Mucosa of rectum (tissue), 2 donors: ENCODE data around the gene TMEM270.
"Not testable (repeated sequence)": the region's sequence is repeated elsewhere in the genome, so short reads cannot be mapped to it uniquely, and the experiment has no call there.

Experiments used
- H3K27ac ChIP-seq, 2 donors: one replicate each; pipeline ENCODE4 v1.7.0; 2013; ENCODE audit warnings: inconsistent platforms in 2 of 2, low read depth in 2 of 2, low read length in 2 of 2
- H3K27me3 ChIP-seq, 2 donors: one replicate each; pipeline ENCODE4 v1.7.0; 2013; ENCODE audit warnings: low read length in 2 of 2; ENCODE audit not compliant: control insufficient read depth in 2 of 2, insufficient read depth in 2 of 2
- H3K36me3 ChIP-seq, 2 donors: one replicate each; pipeline ENCODE4 v1.7.0; 2013; ENCODE audit warnings: low read length in 2 of 2; ENCODE audit not compliant: control insufficient read depth in 2 of 2, insufficient read depth in 2 of 2
- H3K4me1 ChIP-seq, 2 donors: one replicate each; pipeline ENCODE4 v1.7.0; 2013; ENCODE audit warnings: low read length in 2 of 2, mild to moderate bottlenecking in 1 of 2; ENCODE audit not compliant: control insufficient read depth in 2 of 2, insufficient read depth in 2 of 2
- H3K4me3 ChIP-seq, 2 donors: one replicate each; pipeline ENCODE4 v1.7.0; 2013; ENCODE audit warnings: low read length in 2 of 2
- H3K9ac ChIP-seq, 2 donors: one replicate each; pipeline ENCODE4 v1.7.0; 2013; ENCODE audit warnings: low read length in 2 of 2, low read depth in 1 of 2, mild to moderate bottlenecking in 1 of 2
- H3K9me3 ChIP-seq, 2 donors: one replicate each; pipeline ENCODE4 v1.7.0; 2013; ENCODE audit warnings: low read length in 2 of 2; ENCODE audit not compliant: control insufficient read depth in 2 of 2
- donor health status: healthy.
- donor health status: Normal muscosa, but diverticular disease.

The TMEM270 gene

DNA sequence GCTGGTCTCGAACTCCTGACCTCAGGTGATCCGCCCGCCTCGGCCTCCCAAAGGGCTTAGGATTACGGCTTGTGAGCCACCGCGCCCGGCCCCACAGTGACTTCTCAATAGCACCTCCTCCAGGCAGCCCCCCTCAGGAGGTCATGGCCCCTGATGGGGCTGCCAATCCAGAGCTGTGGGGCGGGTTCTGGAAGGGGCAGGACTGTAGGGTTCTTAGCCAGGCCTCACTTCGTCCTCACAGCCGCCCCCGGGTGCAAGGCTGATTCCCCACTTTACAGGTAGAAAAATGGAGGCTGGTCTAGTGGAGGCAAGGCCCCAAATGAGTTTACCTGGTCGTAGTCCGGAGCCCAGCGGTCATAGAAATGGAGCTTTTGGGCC lies 19.3 kb upstream of the TMEM270 start:
- Histone ChIP-seq H3K9ac (peak overlapping the region; percentile 72 to 90), H3K4me3 (peak overlapping the region; percentile 80 to 84), H3K27ac (peak overlapping the region; percentile 77 to 79)

GRCh38 chr7:73842067-73842976 lies 18.6 kb upstream of the TMEM270 start, which contains the start of gene METTL27:
Gene METTL27, minus strand, starts transcription at chr7:73842516. Its CDS starts 376 bp downstream, at chr7:73842140.
- Histone ChIP-seq H3K4me1 (peaks cover 3 to 7% of the 10 kb centered on the region in 2 donors), H3K9me3 (no peaks in the 10 kb centered on the region), H3K9ac (peak within 1 kb of the TSS; percentile 90 to 91)

More for the DNA sequence above, 19.3 kb upstream of the TMEM270 start:
- Histone ChIP-seq H3K36me3 (no peaks in the 10 kb centered on the region), H3K9me3 (no peaks in the 10 kb centered on the region), H3K4me1 (peaks cover 3 to 7% of the 10 kb centered on the region in 2 donors), H3K27me3 (no peaks in the 10 kb centered on the region)

DNA sequence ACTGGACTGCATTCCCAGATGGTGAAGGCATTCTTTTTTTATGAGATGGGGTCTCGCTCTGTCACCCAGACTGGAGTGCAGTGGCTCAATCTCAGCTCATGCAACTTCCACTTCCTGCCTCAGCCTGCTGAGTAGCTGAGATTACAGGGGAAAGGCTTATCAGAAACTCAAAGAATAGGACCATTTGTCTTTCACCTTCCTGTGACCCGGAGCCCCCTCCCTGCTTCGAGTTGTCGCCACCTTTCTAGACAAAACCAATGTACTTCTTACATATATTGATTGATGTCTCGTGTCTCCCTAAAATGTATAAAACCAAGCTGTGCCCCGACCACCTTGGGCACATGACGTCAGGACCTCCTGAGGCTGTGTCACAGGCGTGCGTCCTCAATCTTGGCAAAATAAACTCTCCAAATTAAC lies 16.8 kb upstream of the TMEM270 start:
- Histone ChIP-seq H3K27me3 (no peaks in the 10 kb centered on the region), H3K27ac (no peak overlapping the region), H3K4me3 (no peak overlapping the region), H3K36me3 (no peaks in the 10 kb centered on the region), H3K9me3 (no peaks in the 10 kb centered on the region), H3K9ac (no peak overlapping the region), H3K4me1 (peaks cover 6 to 9% of the 10 kb centered on the region in 2 donors)

More at GRCh38 chr7:73842067-73842976, 18.6 kb upstream of the TMEM270 start, which contains the start of gene METTL27:
- no peaks in the 10 kb centered on the region for H3K27me3 ChIP-seq
- H3K36me3 ChIP-seq = no peaks in the 10 kb centered on the region
- peak within 1 kb of the TSS; percentile 80 to 93 for H3K4me3 ChIP-seq
- H3K27ac ChIP-seq = peak within 1 kb of the TSS; percentile 77 to 79

GRCh38 chr7:73844848-73845460 lies 16.0 kb upstream of the TMEM270 start:
- Histone ChIP-seq H3K27ac (no peak overlapping the region), H3K4me1 (peaks cover 7 to 14% of the 10 kb centered on the region in 2 donors), H3K9me3 (no peaks in the 10 kb centered on the region), H3K9ac (no peak overlapping the region), H3K4me3 (no peak overlapping the region), H3K27me3 (no peaks in the 10 kb centered on the region), H3K36me3 (no peaks in the 10 kb centered on the region)

- not testable (repeated sequence) for H3K4me3 ChIP-seq, H3K9ac ChIP-seq, H3K36me3 ChIP-seq, H3K9me3 ChIP-seq, H3K27me3 ChIP-seq
- peak overlapping the region in 1 of 2 donors; percentile 23 for H3K27ac ChIP-seq
- peaks cover 8 to 14% of the 10 kb centered on the region in 2 donors for H3K4me1 ChIP-seq
Observed at GRCh38 chr7:73845701-73846195, 15.2 kb upstream of the TMEM270 start.

DNA sequence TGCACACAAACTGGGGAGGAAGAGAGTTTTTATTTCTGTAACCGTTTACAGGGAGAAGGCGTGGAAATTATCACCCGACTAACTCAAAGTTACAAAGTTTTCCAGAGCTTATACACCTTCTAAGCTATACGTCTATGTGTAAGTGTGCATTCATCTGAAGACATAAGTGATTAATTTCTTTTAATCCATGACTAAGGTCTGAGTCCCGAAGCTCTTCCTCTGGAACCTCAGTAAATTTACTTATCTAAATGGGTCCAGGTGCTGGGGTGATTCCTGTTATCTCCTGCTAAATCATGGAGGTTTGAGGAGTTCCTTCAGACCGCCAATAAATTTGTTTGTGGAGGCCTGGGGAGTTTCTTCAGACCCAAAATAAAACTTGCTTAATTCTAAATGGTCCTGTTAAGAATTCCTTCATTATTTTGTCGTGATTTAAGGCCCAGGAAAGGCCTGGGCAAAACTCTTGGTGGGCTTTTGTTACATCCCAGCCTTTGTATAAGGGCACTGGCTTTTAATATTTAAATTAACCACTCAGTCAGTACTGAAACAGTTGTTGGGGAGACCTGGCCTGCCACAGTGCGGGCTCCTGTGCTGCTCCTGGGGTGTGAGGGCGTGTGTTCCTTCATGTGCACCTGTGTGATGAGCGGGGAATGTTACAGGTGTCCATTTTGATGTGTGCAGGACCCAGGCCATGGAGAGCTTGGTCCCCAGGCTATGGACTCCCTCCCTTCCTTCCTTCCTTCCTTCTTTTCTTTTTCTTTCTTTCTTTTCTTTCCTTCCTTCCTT lies 12.8 kb upstream of the TMEM270 start:
- H3K27ac ChIP-seq = no peak overlapping the region
- H3K4me3 ChIP-seq = no peak overlapping the region
- H3K4me1 ChIP-seq = peaks cover 6 to 17% of the 10 kb centered on the region in 2 donors
- no peaks in the 10 kb centered on the region for H3K36me3 ChIP-seq
- no peaks in the 10 kb centered on the region for H3K9me3 ChIP-seq
- H3K27me3 ChIP-seq = no peaks in the 10 kb centered on the region
- H3K9ac ChIP-seq = no peak overlapping the region

DNA sequence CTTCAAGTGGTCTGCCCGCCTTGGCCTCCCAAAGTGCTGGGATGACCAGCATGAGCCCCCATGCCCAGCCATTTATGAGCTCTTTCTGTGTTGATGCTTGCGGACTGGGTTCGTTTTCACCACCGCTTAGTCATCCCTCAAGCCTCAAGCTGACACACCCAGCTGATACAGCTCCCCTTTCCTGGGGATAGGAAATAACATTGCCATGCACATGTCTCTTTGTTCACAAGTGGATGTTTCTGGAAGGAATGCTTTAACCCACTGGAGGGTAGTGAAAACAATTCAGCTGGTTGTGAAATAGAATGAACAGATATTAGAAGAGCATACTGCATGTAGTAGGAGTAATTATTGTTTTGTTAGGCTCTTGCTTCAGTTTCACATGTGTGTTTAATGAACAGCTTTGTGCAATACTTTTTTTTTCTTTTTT lies 10.2 kb upstream of the TMEM270 start:
- H3K27ac ChIP-seq = peak overlapping the region; percentile 75
- H3K9me3 ChIP-seq = no peaks in the 10 kb centered on the region
- peaks cover 0 to 2% of the 10 kb centered on the region in 2 donors for H3K27me3 ChIP-seq
- H3K4me3 ChIP-seq = no peak overlapping the region
- no peak overlapping the region for H3K9ac ChIP-seq
- no peaks in the 10 kb centered on the region for H3K36me3 ChIP-seq
- peaks cover 7 to 17% of the 10 kb centered on the region in 2 donors for H3K4me1 ChIP-seq

DNA sequence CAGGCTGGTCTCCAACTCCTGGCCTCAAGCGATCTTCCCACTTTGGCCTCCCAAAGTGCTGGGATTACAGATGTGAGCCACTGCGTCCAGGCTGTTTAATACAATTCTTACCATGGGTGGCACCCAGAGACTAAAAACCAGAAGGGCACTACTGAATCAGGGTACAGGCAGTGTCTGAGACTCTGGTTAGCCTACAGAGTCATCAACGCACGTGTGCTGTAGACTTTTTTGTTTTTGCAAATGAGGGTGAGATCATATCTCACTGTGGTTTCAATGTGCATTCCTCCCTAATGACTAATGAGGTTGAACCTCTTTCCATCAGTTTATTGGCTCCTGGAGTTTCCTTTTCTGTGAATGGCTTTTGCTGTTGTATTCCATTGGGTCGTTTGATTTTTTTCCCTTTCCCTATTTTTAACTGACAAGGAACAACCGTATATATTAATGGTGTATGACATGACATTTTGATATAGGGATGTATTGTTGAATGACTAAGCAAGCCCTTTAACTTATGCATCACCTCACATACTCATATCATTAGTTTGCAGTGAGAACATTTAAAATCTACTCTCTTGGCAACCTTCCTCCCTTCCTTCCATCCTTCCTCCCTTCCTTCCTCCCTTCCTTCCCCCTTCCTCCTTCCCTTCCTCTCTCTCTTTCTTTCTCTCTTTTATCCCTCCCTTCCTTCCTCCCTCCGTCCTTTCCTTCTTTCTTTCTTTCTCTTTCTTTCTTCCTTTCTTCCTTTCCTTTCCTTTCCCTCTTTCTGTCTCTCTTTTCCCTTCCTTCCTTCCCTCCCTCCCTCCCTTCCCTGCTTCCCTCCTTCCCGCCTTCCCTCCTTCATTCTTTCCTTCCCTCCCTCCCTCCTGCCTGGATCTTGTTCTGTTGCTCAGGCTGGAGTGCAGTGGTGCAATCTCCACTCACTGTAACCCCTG lies 9.3 kb upstream of the TMEM270 start:
- H3K9ac ChIP-seq = no peak overlapping the region
- H3K4me1 ChIP-seq = peaks cover 8 to 17% of the 10 kb centered on the region in 2 donors
- peak overlapping the region; percentile 75 for H3K27ac ChIP-seq
- no peaks in the 10 kb centered on the region for H3K36me3 ChIP-seq
- H3K4me3 ChIP-seq = no peak overlapping the region
- peaks cover 0 to 2% of the 10 kb centered on the region in 2 donors for H3K27me3 ChIP-seq
- no peaks in the 10 kb centered on the region for H3K9me3 ChIP-seq

DNA sequence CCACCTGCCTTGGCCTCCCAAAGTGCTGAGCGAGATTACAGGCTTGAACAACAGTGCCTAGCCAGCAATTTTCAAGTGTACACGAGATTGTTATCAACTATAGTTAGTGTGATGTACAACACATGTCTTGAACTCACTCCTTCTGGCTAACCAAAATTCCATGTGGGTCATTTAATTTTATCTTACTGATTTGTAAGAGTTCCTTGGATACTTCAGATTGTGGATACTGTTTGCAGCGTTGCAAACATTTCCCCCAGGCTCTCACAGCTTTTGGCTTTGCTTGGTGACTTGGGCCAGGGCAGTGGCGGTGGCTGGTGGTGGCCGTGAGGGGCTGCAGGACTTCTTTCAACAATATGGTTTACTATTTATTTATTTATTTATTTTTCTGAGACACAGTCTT lies 8.5 kb upstream of the TMEM270 start:
- Histone ChIP-seq H3K36me3 (no peaks in the 10 kb centered on the region), H3K9me3 (no peaks in the 10 kb centered on the region), H3K9ac (no peak overlapping the region), H3K4me3 (no peak overlapping the region), H3K4me1 (peaks cover 8 to 17% of the 10 kb centered on the region in 2 donors), H3K27me3 (peaks cover 0 to 2% of the 10 kb centered on the region in 2 donors), H3K27ac (peak overlapping the region in 1 of 2 donors; percentile 75)
